ENCODE results near the gene RAB42. TPM values are rescaled to one million over a fixed set of nuclear protein-coding genes. Genes with fewer than 3 reads are reported as not detected.

Gene RAB42
- 2.7 to 4.0 TPM (median 3.2 TPM) in 5 replicates for total RNA-seq (2022; extraction: Qiagen RNA extraction; ENCODE audit: low read depth)

GRCh38 chr1:28591708-28592320 is at the start of gene RAB42:
RAB42 (plus strand) TSS chr1:28592265; CDS start chr1:28592512, 247 bp downstream.

DNA sequence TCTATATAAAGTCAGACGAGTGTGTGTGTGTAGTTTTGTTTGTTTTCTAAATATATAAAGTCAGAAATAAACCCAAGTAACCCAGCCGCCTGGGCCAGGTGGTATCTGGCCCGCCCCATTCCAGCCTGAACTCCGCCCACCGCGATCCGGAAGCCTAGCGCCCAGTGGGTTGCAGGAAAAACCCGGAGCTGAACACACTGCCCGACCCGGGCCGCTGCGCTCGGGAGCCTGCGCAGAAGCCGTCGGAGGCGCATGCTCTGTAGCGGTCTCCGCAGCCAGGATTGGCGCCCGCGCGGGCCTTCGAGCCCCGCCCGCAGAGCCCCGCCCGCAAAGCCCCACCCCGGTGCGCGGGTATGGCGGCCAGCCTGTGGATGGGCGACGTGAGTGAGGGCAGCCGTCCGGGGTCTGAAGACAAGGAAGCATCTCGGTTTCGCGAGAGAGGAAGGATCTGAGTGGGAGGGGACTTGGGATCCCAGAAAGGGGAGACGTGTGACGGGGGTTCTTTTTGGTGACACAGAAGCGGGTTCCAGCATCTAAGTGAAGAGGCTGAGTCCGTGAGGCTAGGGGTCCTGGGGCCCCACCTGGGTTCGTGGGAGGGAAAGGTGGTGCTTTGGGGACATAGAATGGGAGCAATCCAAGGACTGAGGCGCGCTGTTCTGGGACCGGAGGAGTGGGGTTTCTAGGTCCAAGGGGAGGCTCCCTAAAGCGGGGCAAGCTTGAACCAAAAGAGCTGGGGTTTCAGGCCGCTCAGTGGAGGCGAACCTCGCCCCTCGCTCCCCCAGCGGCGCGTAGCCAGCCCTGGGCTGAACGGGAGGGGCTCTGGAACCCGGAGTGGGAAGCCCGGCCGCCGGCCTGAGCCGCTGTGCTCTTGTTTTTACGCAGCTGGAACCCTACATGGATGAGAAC is 39.1 kb upstream of the RAB42 start, which contains the start of gene TRNAU1AP:
Gene TRNAU1AP (plus strand): TSS at position 328 of the 906 bp plus-strand sequence. CDS start 26 bp downstream, at position 354.

DNA sequence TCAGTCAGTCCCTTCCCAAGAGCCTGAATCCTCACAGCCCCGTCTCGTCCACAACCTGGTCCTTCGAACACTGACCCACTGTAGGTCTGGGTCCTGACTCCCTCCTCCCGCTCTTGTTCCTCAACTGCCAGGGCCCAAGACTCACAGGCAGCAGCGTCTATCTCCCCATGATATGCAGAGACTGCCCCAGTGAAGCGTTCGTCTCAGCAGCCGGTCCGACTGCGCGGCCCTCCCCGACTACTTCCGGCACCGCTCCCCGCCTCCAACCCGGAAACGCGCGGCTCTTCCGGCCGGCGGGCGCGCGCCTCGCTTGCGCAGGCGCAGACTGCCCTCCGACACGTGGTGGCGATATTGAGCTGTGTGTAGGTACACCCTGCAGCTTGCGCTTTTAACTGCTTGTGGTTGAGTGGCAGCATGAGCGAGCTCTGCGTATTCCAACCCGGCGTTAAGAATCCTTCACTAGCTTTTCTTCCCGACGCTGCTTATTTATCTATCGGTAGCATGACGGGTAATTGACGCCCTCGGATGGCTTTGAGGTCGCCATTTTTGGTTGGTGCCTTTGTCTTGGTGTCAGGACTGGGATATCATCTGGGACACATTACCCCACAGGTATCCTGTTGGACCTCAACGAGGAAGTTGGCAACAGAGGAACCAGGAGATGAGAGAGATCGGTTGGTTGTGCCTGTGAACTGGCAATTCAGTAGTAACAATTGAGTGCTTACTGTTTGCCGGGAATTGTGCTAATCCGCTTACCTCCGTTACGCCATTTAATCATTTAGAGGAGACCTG is 51.0 kb downstream of the RAB42 start, which contains the start of gene TAF12:
Gene TAF12 (minus strand): TSS at position 221 of the 789 bp plus-strand sequence. CDS start 20,986 bp downstream, outside the sequence.

Other genes starting within 250 kb of the RAB42 start
- gene PHACTR4, start 222.5 kb upstream of the RAB42 start, total RNA-seq (2022; extraction: Qiagen RNA extraction; ENCODE audit: low read depth) = 22.7 to 26.0 TPM (median 23.4 TPM) in 5 replicates
- gene RCC1, start 86.2 kb upstream of the RAB42 start, total RNA-seq (2022; extraction: Qiagen RNA extraction; ENCODE audit: low read depth) = 72.0 to 85.1 TPM (median 73.3 TPM) in 5 replicates
- gene TRNAU1AP, start 39.2 kb upstream of the RAB42 start, total RNA-seq (2022; extraction: Qiagen RNA extraction; ENCODE audit: low read depth) = 17.9 to 28.0 TPM (median 25.8 TPM) in 5 replicates
- 11.4 to 14.7 TPM (median 13.1 TPM) in 5 replicates for gene TAF12, start 50.8 kb downstream of the RAB42 start, total RNA-seq (2022; extraction: Qiagen RNA extraction; ENCODE audit: low read depth)
- not detected in 5 replicates for gene RNU11, start 56.3 kb downstream of the RAB42 start, total RNA-seq (2022; extraction: Qiagen RNA extraction; ENCODE audit: low read depth)
- gene GMEB1, start 76.5 kb downstream of the RAB42 start, total RNA-seq (2022; extraction: Qiagen RNA extraction; ENCODE audit: low read depth) = 5.8 to 6.6 TPM (median 6.1 TPM) in 5 replicates
- gene YTHDF2, start 144.7 kb downstream of the RAB42 start, total RNA-seq (2022; extraction: Qiagen RNA extraction; ENCODE audit: low read depth) = 54.7 to 56.9 TPM (median 55.5 TPM) in 5 replicates
- gene OPRD1, start 219.9 kb downstream of the RAB42 start, total RNA-seq (2022; extraction: Qiagen RNA extraction; ENCODE audit: low read depth) = 0.02 TPM in 3 of 5 replicates, not detected in the others